ENCODE data around the gene GGCT.

The GGCT gene

DNA sequence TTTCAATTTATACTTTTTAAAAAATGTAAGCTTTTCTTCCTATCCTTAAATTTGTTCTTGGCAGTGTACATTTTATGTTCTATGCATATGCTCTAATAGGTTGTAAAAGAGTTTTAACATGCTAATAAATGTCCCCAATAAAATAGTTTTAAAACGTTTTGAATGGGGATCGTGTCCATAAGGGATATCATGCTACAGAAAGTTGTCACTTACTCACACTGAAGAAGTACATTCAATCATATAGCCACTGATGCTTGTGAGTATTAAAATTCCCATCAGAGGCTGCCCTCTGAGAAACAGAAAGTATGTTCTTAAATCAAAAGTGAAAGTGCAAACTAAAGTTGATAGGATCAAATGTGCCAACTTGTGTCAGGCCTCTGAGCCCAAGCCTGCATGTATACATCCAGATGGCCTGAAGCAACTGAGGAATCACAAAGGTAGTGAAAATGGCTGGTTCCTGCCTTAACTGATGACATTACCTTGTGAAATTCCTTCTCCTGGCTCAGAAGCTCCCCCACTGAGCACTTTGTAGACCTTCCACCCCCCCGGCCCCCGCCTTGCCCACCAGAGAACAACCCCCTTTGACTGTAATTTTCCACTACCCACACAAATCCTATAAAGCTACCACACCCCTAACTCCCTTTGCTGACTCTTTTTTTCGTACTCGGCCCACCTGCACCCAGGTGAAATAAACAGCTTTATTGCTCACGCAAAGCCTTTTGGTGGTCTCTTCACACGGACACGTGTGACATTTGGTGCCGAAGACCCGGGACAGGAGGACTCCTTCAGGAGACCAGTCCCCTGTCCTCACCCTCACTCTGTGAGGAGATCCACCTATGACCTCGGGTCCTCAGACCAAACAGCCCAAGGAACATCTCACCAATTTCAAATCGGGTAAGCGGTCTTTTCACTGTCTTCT, 25.2 kb downstream of the GGCT start:
- peak; percentile 71 for FAIRE-seq
- DNase-seq (ENCODE audit: insufficient read length, low spot score) = no peak

DNA sequence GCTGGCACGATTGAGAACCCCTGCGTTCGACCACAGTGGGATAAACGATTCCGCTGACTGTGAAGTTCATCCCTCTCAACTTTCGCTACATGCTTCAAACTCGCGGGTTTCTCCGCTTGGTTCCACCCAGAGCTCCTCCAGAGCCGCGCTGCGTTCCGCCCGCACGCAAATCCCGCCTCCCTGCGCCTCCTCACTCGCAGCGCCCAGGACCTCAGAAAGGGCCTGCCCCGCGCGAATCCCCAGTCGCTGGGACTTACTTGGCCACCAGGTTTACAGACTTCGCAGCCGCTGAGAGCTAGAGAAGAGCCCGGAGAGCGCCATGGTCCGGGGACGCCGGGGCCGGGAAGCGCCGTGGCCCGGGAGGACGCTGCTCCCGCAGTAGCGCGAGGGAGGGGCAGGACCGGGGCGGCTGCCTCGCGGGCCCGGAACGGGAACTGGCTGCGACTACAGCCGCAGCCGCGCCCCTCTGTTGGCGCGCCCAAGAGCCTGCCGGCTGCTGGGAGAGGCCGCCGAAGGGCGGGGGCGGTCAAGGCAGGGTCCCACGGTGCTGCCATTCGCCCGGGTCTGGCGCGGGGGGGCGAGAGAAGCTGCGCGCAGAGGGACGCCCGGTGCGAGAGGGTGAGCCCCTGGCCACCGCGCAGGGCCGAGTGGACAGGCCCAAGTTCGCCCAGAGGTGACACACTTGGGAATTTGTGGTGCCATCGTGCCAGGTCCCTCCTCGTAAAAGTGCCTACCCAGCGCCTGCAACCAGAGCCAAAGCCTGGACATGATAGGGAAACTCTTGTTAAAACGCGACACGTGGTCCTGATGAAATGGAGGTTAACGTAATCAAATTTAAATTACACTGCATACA, 26.1 kb downstream of the GGCT start, which contains the start of gene NOD1:
TSS of gene NOD1 (minus strand) at position 436 of the 853 bp plus-strand sequence. CDS start 21,863 bp downstream, outside the sequence.
- peak; percentile 50 for DNase-seq (ENCODE audit: insufficient read length, low spot score)
- FAIRE-seq = peak; percentile 78

DNA sequence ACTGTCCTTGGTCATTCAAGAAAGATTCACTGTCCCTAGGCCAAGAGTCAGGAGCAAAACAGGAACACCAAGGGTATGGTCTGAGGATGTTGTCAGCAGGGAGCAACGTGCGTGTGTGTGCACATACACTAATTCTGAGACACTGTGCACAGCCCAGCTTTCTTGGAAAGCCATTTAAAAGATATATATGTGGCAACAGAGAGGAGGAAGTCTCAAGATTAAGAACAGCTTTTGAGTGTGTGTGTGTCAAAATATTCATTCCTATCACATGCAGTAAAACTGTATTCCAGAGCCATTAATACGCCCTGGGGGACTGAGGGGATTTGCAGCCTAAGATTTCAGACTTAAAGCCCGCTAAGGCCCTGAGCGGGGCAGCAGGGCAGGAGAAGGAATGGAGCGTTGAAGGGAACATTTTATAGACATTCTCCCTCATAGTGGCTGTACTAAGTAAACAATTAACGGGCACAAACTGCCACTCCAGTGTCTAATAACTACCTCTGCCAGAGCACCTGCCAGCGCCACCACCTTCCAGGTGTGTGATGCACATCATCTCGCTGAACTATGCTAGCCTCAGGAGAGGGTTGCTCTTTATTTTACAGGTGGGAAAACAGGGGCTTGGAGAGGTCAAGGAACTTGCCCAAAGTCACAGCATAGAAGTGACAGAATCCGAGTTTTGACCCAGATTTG, 28.0 kb downstream of the GGCT start:
- no peak for DNase-seq (ENCODE audit: insufficient read length, low spot score)
- no peak for FAIRE-seq

DNA sequence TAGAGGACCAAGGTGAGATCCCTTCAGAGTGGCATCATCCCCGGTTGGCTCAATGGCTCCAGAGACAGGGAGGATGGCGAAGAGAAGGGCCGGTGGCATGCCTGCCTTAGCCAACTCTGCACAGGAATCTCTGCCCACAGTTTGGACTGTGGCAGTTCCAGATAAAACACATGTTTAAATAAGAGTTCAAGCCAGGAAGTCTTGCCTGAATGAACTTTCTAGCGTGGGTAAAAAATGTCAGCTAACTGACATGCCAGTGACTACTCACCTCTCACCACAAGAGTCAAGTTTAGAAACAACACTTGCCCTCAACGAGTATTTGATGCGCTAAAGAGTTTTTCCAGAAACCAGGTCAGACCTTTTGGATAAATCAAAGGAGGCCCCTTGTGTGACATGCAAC, 29.0 kb downstream of the GGCT start:
- DNase-seq (ENCODE audit: insufficient read length, low spot score) = no peak
- peak; percentile 76 for FAIRE-seq

DNA sequence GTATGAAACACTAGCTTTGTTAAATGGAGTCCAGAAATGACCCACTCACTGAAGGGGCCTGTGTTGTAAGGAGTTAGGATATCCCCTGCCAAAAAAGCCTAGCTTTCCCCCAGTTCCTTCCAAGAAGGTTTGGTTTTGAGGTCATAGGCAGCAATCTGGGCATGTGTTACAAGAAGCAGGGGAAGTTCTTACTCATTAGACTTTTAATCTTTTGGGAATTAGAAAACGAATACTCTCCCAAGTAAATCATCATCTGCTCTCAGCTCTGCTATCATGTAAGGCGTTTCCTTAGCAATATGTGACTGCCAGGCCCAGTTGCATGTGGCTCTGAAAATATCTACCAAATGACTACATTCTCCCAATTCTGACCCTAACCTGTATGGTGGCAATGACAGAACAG, 29.7 kb downstream of the GGCT start:
- no peak for FAIRE-seq
- no peak for DNase-seq (ENCODE audit: insufficient read length, low spot score)

DNA sequence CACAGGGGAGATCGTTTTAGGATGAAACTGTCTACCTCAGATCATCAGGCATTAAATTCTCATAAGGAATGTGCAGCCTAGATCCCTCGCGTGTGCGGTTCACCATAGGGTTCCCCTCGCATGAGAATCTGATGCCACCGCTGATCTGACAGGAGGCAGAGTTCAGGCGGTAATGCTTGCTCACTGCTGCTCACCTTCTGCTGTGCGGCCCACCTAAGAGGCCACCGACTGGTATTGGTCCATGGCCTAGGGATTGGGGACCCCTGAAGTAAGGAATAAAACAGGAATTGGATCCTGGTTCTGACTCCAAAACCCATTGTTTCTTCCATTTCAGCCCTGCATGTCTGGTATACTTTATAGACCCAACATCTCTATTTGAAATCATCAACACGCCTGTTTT, 30.1 kb downstream of the GGCT start:
- FAIRE-seq (no peak), DNase-seq (ENCODE audit: insufficient read length, low spot score) (no peak)

DNA sequence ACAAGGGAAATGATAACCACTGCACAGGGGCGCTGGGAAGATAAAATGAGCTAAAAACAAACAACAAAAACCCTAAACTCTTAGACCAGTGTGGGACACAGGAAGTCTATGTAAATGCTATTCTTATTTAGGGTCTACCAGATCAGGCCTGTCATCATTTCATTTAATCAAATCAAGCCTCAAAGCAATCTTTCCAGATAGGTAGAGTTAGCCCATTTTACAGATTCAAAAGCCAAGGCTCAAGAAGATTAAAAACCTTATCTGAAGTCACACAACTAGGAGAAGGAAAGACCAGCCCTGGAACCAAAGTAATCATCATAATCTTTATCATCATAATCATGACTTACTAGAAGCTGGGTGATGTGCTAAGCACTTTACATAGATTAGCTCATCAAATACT, 30.7 kb downstream of the GGCT start:
- FAIRE-seq (no peak), DNase-seq (ENCODE audit: insufficient read length, low spot score) (no peak)

DNA sequence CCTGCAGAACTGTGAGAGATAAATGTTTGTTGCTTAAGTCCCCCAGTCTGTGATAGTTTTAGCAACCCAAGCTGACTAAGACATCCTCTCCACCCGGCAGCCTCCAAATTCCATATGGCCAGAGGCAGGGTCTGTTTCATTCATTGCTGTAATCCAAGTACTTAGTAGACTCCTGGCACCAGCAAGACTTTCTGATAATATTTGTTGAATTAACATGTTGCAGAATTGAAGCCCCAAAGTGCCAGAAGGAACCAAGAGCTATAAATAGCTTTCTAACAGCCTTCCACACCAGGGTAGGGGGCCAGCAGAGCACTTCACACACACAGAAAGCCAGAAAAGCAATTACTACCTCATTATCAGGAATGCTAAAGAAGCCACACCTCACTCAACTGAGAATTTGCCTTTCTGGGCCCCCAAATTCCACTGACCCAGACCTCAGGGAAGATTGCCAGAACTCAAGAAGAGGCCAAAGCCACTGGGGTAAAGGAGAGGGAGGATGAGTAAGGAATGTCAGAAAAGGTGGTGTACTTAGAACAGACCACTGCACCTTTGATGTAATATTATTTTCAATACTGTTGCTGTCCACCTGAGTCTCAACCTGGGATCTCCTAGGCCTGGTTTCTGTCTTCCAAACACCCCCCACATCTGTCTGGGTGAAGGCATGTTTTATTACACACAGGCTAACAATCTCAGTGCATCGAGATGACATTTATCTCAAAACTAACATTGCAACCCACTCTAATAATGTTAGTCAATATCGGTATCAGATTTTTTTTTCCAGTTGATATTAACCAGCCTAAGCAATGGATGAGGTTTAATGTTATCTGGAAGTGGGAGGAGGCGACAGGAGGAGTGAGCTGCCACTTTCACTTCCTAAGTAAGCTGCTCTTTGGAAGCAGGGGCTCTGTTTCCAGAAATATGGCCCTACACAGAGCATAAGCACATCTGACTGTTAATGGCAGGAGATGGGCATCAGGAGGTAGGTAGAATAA, 31.5 kb downstream of the GGCT start:
- FAIRE-seq (no peak), DNase-seq (ENCODE audit: insufficient read length, low spot score) (no peak)

DNA sequence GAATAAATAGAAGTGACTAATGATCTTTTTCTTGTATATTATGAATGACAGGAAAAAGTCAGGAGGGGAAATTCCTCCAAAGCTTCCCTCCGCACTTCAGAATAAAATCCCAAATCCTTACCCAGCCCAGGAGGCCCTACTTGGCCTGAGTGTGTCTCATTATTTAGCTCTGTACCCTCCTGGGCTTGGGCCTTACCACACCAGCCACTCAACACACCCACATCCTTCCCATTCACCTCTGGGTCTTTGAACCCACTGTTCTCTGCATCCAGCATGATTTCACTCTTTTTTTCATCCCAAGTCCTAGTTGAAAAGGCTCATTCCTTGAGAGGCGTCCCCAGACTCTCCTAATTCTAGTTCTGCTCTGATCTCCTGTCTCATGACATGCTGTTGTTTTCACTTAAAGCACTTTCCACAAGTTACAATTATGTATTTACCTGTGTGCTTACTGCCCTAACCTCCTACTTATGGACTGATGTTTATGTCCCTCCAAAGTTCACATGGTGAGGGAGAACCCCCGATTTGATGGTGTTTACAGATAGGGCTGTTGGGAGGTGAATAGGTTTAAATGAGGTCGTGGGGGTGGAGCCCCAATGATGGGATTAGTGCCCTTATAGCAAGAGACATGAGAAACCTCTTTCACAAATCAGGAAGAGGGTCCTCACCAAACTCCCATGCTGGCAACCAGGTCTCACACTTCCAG, 32.4 kb downstream of the GGCT start:
- no peak for DNase-seq (ENCODE audit: insufficient read length, low spot score)
- FAIRE-seq = no peak

DNA sequence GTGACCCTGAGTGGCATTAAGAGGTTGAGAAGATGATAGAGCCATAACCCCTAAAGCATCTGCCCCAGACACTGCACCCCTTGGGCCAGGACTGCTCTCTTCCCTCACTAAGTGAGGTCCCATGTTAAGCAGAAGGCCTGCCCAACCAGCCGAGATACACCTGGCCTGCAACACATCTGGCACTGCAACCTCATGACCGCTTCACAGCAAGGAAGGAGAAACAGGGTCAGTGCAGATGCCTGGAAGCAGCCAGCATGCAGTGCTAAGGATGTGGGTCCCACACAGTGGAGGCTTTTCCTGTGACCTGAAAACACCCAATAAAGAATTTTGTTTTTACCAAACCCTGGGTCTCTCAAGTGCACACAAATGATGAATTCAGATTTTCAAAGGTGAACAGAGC, 33.4 kb downstream of the GGCT start:
- no peak for DNase-seq (ENCODE audit: insufficient read length, low spot score)
- no peak for FAIRE-seq

DNA sequence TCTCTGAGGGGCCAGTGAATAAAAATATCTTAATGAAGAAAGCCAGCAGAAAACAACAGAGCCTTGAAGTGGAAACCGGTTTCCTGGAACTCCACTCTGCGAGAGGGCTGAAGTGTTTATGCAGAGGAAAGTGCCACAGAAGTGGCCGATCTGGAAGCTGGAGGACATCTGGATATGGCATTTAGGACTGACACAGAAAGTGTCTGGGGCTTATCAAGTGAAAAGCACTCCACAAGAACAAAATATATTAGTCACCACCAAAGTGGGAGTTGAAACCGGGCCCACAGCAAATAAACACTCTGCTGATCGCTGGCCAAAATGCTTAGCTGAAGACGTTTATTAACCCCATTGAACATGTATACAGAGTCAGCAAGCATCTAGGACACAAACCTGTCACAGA, 33.9 kb downstream of the GGCT start:
- no peak for FAIRE-seq
- DNase-seq (ENCODE audit: insufficient read length, low spot score) = no peak

DNA sequence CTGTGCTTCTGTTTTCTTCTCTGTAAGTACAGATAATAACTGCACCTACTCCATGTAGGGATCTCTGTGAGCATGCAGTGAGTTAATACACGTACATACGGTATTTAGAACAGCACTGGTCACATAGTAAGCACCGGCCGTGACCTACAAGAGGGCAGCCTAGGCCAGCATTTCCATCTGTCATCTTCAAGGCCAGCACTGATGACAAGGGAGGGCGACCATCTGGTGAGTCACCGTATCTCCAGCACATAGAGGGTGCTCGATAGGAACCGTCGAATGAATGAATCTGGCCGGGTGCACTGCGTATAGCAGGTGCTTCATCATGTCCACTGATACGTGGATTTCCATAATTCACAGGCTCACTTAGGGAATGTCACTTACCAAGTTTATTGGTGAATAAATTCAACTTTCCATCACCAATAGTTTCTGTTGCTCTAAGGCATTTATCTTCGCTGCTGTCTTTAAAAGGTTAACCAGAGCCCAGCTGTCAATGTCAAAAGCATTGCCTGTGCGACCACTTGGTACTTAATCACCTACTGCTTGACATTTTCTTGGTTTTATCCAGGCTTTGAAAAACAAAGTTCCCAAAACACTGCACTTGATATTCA, 34.4 kb downstream of the GGCT start:
- FAIRE-seq (no peak), DNase-seq (ENCODE audit: insufficient read length, low spot score) (no peak)

DNA sequence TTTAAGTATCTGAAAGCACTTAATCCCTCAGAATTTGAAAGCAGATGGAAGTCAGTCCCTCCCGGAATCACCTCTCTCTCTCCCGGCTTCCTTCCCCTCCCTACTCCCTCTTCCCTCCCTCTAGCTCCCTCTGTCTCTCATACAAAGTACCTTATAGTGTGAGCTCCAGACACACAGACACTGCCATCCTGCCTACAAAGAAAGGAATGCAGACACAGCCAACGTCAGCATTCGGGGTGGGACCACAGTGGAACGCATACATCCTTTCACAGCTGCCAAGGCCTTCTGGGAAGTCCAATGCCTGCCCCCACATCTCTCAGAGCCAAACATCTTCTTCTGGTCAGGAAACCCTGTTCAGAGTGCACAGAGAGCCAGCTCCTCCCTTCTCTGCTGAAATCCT, 35.3 kb downstream of the GGCT start:
- FAIRE-seq (no peak), DNase-seq (ENCODE audit: insufficient read length, low spot score) (no peak)

DNA sequence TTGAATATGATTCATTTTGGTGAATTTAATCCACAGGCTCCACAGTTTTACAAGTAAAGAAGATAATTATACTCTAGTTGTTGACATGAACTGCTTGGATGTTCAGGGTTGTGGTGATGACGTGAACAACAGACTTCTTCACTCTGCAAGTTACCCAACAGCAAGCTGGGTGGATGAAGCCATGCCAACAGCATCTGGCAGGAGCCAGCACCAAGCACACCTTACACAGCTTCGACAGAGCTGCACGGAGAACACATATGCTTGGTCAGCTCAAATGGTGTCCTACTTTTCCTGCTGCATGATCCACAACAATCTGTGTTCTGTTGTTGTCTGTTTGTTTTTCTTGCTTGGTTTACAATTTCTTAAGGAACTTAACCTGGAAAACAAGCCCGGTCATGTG, 35.8 kb downstream of the GGCT start:
- FAIRE-seq (no peak), DNase-seq (ENCODE audit: insufficient read length, low spot score) (no peak)

DNA sequence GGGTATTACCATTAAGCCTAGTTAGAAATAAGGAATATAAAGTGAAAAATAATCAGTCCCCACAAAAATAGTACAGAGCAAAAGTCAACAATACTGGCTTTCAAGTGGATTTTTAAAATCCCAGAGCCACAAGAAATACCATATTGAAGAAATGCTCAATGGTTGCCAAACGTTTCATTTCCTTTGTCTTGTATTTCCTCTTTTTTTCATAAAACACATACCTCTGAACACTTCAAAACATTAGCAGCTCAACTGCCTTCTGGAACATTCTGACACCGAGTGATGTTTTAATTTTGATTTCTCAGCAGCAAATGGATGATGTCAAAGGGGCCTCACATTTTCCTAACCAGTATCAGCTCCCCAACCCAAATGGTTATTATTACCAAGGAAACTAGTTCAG, 36.6 kb downstream of the GGCT start:
- DNase-seq (ENCODE audit: insufficient read length, low spot score) (no peak), FAIRE-seq (no peak)

DNA sequence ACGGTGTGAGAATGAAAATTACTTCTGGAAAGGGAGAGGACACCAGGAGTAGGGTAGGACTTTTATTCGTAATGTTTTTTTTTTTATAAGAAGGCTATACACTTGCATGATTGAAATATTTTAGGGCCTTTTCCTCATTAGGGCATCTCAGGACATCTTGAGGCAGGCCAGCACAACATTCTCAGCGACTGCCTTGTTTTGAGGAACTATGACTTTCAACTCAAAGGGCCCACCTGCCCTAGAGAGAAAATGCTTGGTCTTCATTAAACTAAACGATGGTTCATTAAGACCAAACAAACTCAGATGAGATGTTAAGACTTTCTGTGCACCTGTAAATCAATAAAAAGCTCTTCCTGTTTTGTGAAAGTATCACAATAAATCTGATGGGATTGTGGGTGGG, 37.4 kb downstream of the GGCT start:
- FAIRE-seq = no peak

DNA sequence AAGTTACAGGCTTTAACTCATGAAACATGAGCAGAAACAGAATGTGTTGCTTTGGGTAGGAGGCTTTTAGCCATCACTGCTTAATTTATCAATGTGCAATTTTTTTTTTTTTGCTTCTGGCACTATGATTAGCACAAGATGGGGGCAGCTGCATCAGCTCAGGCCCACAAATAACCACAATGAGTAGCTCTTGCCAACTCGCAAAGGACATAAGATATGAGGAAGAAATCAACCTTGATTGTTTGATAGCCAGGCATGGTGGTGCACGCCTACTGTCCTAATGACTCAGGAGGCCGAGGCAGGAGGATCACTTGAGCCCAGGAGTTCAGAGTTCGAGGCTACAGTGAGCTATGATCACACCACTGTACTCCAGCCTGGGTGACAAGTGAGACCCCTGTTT, 38.4 kb downstream of the GGCT start:
- no peak for DNase-seq (ENCODE audit: insufficient read length, low spot score)

More for the DNA sequence above, 37.4 kb downstream of the GGCT start:
- no peak for DNase-seq (ENCODE audit: insufficient read length, low spot score)

DNA sequence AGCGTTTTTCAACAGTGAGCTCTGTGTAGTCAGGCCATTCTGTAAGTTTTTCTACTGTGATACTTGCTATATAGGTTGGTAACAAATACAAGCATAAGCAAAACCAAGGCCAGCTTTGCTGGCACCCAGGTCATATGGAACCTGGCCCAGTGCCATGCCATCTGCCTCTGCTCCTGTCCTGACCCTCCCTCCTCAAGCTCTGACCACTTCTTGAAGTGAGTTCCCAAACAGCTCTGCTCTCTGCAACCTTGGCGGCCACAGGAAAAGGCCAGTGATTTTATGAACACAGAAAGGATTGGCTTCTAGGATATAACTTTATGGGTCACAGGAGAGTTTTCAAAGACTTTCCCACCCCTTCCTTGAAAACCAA, 38.8 kb downstream of the GGCT start:
- DNase-seq (ENCODE audit: insufficient read length, low spot score) (no peak), FAIRE-seq (no peak)

More for the DNA sequence above, 38.4 kb downstream of the GGCT start:
- no peak for FAIRE-seq
